Activated CD8-positive, alpha-beta memory T cell treated with anti-CD3 and anti-CD28 coated beads, Interleukin-2, amount 10 ng/mL, durations not matched to agents 7 days and 5 days (primary cell): ENCODE results near the gene TMEM244. TPM values are rescaled to one million over a fixed set of nuclear protein-coding genes. Genes with fewer than 3 reads are reported as not detected.

ENCODE experiments used
- ATAC-seq: fragments of 150-1000 bp; cut with Tn5 transposase; one replicate; pipeline ENCODE4 v1.10.0; 2021; ENCODE audit warnings: moderate library complexity
- CTCF ChIA-PET: fragments of 350-600 bp; sonication (Branson Sonifier 250); formaldehyde crosslinking; loops from one replicate; lab custom pipeline; 2021; ENCODE audit warnings: antibody characterized with exemption; lab: Charles Lee
- DNase-seq: peaks from one replicate; pipeline ENCODE4 v3.0.0-alpha.2; 2020
- H3K27ac Mint-ChIP-seq: one replicate; pipeline ENCODE4 v1.8.0; 2021; ENCODE audit warnings: mild to moderate bottlenecking, mixed read lengths
- H3K27me3 Mint-ChIP-seq: one replicate; pipeline ENCODE4 v1.8.0; 2021; ENCODE audit warnings: mixed read lengths
- H3K36me3 Mint-ChIP-seq: one replicate; pipeline ENCODE4 v1.8.0; 2021; ENCODE audit warnings: mild to moderate bottlenecking, mixed read lengths
- H3K4me1 Mint-ChIP-seq: one replicate; pipeline ENCODE4 v1.8.0; 2021; ENCODE audit warnings: mixed read lengths
- H3K4me3 Mint-ChIP-seq: one replicate; pipeline ENCODE4 v1.8.0; 2021; ENCODE audit warnings: mild to moderate bottlenecking, moderate library complexity, mixed read lengths
- H3K9me3 Mint-ChIP-seq: one replicate; pipeline ENCODE4 v1.8.0; 2022; ENCODE audit warnings: low read depth, mixed read lengths
- total RNA-seq, 2 experiments: library from RNA; stranded (reverse); gene quantifications; one replicate each; pipeline ENCODE4 v1.2.3, GENCODE V29; 2021

Gene TMEM244
- under 1 TPM; 0.73 to 0.99 TPM for total RNA-seq

GRCh38 chr6:129860908-129861665 is at the start of gene TMEM244:
Gene TMEM244, minus strand, starts transcription at chr6:129861315. Its CDS starts 127 bp downstream, at chr6:129861188.
- ATAC-seq = peak; percentile 86
- H3K36me3 Mint-ChIP-seq = peaks cover 4% of the 10 kb centered on the region
- H3K4me3 Mint-ChIP-seq = peak within 1 kb of the TSS; percentile 74
- H3K27me3 Mint-ChIP-seq = no peaks in the 10 kb centered on the region
- H3K27ac Mint-ChIP-seq = peak within 1 kb of the TSS; percentile 88
- peak; percentile 46 for DNase-seq
- peaks cover 20% of the 10 kb centered on the region for H3K4me1 Mint-ChIP-seq
- H3K9me3 Mint-ChIP-seq = no peaks in the 10 kb centered on the region
- CTCF ChIA-PET = interaction anchor here (0.9 to 2.2 kb wide), 5 partner anchors 28 to 282 kb away, joined by 3 to 5 read pairs (median 3); no protein-coding TSS in a partner anchor

- H3K27me3 Mint-ChIP-seq = no peaks in the 10 kb centered on the region
- peaks cover 24% of the 10 kb centered on the region for H3K4me1 Mint-ChIP-seq
- ATAC-seq (peak; percentile 39), DNase-seq (no peak)
- CTCF ChIA-PET = interaction anchor here (1.2 kb wide), 1 partner anchor 10 kb away, joined by 3 read pairs; no protein-coding TSS in a partner anchor
- no peak overlapping the region for H3K27ac Mint-ChIP-seq
- no peak overlapping the region for H3K4me3 Mint-ChIP-seq
- peaks cover 1% of the 10 kb centered on the region for H3K36me3 Mint-ChIP-seq
- H3K9me3 Mint-ChIP-seq = no peaks in the 10 kb centered on the region
Observed at GRCh38 chr6:129908858-129909257, 47.7 kb upstream of the TMEM244 start.

GRCh38 chr6:129908356-129908755 is 47.2 kb upstream of the TMEM244 start:
- no peak overlapping the region for H3K27ac Mint-ChIP-seq
- H3K9me3 Mint-ChIP-seq = no peaks in the 10 kb centered on the region
- ATAC-seq (no peak), DNase-seq (no peak)
- peaks cover 1% of the 10 kb centered on the region for H3K36me3 Mint-ChIP-seq
- CTCF ChIA-PET = interaction anchor here (1.2 to 1.5 kb wide), 2 partner anchors 11 to 113 kb away, joined by 3 to 4 read pairs; no protein-coding TSS in a partner anchor
- H3K4me1 Mint-ChIP-seq = peaks cover 24% of the 10 kb centered on the region
- H3K4me3 Mint-ChIP-seq = no peak overlapping the region
- H3K27me3 Mint-ChIP-seq = no peaks in the 10 kb centered on the region

- DNase-seq (no peak), ATAC-seq (peak; percentile 36)
- H3K27ac Mint-ChIP-seq = peak overlapping the region; percentile 34
- no peaks in the 10 kb centered on the region for H3K27me3 Mint-ChIP-seq
- H3K9me3 Mint-ChIP-seq = no peaks in the 10 kb centered on the region
- peaks cover 30% of the 10 kb centered on the region for H3K4me1 Mint-ChIP-seq
- CTCF ChIA-PET = no interaction called here
- peaks cover 3% of the 10 kb centered on the region for H3K36me3 Mint-ChIP-seq
- H3K4me3 Mint-ChIP-seq = no peak overlapping the region
Observed at GRCh38 chr6:129906515-129907077, 45.5 kb upstream of the TMEM244 start.

GRCh38 chr6:129903082-129903481 is 42.0 kb upstream of the TMEM244 start:
- no peak overlapping the region for H3K27ac Mint-ChIP-seq

GRCh38 chr6:129902681-129903080 is 41.6 kb upstream of the TMEM244 start:
- no peak overlapping the region for H3K27ac Mint-ChIP-seq
- no peaks in the 10 kb centered on the region for H3K9me3 Mint-ChIP-seq
- ATAC-seq (no peak), DNase-seq (no peak)
- peaks cover 2% of the 10 kb centered on the region for H3K27me3 Mint-ChIP-seq
- H3K4me1 Mint-ChIP-seq = peaks cover 19% of the 10 kb centered on the region
- no peak overlapping the region for H3K4me3 Mint-ChIP-seq
- CTCF ChIA-PET = no interaction called here
- peaks cover 3% of the 10 kb centered on the region for H3K36me3 Mint-ChIP-seq

More at GRCh38 chr6:129903082-129903481, 42.0 kb upstream of the TMEM244 start:
- H3K9me3 Mint-ChIP-seq = no peaks in the 10 kb centered on the region
- DNase-seq (no peak), ATAC-seq (no peak)
- H3K4me1 Mint-ChIP-seq = peaks cover 19% of the 10 kb centered on the region
- H3K4me3 Mint-ChIP-seq = no peak overlapping the region
- CTCF ChIA-PET = no interaction called here
- peaks cover 3% of the 10 kb centered on the region for H3K36me3 Mint-ChIP-seq
- H3K27me3 Mint-ChIP-seq = peaks cover 2% of the 10 kb centered on the region

- Mint-ChIP-seq H3K36me3 (peaks cover 3% of the 10 kb centered on the region), H3K27me3 (peaks cover 5% of the 10 kb centered on the region), H3K9me3 (no peaks in the 10 kb centered on the region), H3K27ac (no peak overlapping the region), H3K4me3 (no peak overlapping the region), H3K4me1 (peaks cover 11% of the 10 kb centered on the region)
- no peak for ATAC-seq
- DNase-seq = no peak
- CTCF ChIA-PET = no interaction called here
Observed at GRCh38 chr6:129901910-129902309, 40.8 kb upstream of the TMEM244 start.

- ATAC-seq (no peak), DNase-seq (no peak)
- Mint-ChIP-seq H3K9me3 (no peaks in the 10 kb centered on the region), H3K4me3 (no peak overlapping the region), H3K4me1 (peaks cover 1% of the 10 kb centered on the region), H3K36me3 (no peaks in the 10 kb centered on the region), H3K27me3 (peaks cover 5% of the 10 kb centered on the region), H3K27ac (no peak overlapping the region)
- CTCF ChIA-PET = interaction anchor here (0.9 to 3.5 kb wide), 2 partner anchors 7 to 126 kb away, joined by 3 to 16 read pairs; no protein-coding TSS in a partner anchor
Observed at GRCh38 chr6:129895692-129896091, 34.6 kb upstream of the TMEM244 start.

GRCh38 chr6:129894921-129895320 is 33.8 kb upstream of the TMEM244 start:
- no peak overlapping the region for H3K4me3 Mint-ChIP-seq
- H3K9me3 Mint-ChIP-seq = no peaks in the 10 kb centered on the region
- H3K27me3 Mint-ChIP-seq = peaks cover 3% of the 10 kb centered on the region
- CTCF ChIA-PET = interaction anchor here (3.5 kb wide), 1 partner anchor 127 kb away, joined by 16 read pairs; no protein-coding TSS in a partner anchor
- peaks cover 8% of the 10 kb centered on the region for H3K4me1 Mint-ChIP-seq
- DNase-seq (no peak), ATAC-seq (no peak)
- no peaks in the 10 kb centered on the region for H3K36me3 Mint-ChIP-seq
- H3K27ac Mint-ChIP-seq = no peak overlapping the region

- CTCF ChIA-PET = interaction anchor here (0.7 to 3.5 kb wide), 3 partner anchors 40 to 128 kb away, joined by 3 to 16 read pairs (median 3); no protein-coding TSS in a partner anchor
- no peaks in the 10 kb centered on the region for H3K36me3 Mint-ChIP-seq
- H3K9me3 Mint-ChIP-seq = no peaks in the 10 kb centered on the region
- H3K27ac Mint-ChIP-seq = no peak overlapping the region
- peaks cover 3% of the 10 kb centered on the region for H3K27me3 Mint-ChIP-seq
- ATAC-seq (peak; percentile 42), DNase-seq (no peak)
- H3K4me3 Mint-ChIP-seq = no peak overlapping the region
- peaks cover 8% of the 10 kb centered on the region for H3K4me1 Mint-ChIP-seq
Observed at GRCh38 chr6:129893640-129894039, 32.5 kb upstream of the TMEM244 start.

- no peaks in the 10 kb centered on the region for H3K9me3 Mint-ChIP-seq
- no peaks in the 10 kb centered on the region for H3K36me3 Mint-ChIP-seq
- CTCF ChIA-PET = interaction anchor here (0.6 to 1.6 kb wide), 2 partner anchors 115 to 161 kb away, joined by 3 read pairs; no protein-coding TSS in a partner anchor
- H3K4me3 Mint-ChIP-seq = no peak overlapping the region
- ATAC-seq = peak; percentile 51
- H3K4me1 Mint-ChIP-seq = peaks cover 8% of the 10 kb centered on the region
- H3K27ac Mint-ChIP-seq = no peak overlapping the region
- no peaks in the 10 kb centered on the region for H3K27me3 Mint-ChIP-seq
- DNase-seq = no peak
Observed at GRCh38 chr6:129890701-129891100, 29.6 kb upstream of the TMEM244 start.

GRCh38 chr6:129890164-129890563 is 29.0 kb upstream of the TMEM244 start:
- H3K4me3 Mint-ChIP-seq = no peak overlapping the region
- ATAC-seq (peak; percentile 36), DNase-seq (no peak)

GRCh38 chr6:129889580-129889979 is 28.5 kb upstream of the TMEM244 start:
- no peak overlapping the region for H3K27ac Mint-ChIP-seq
- ATAC-seq (no peak), DNase-seq (no peak)
- no peaks in the 10 kb centered on the region for H3K36me3 Mint-ChIP-seq
- H3K4me3 Mint-ChIP-seq = no peak overlapping the region
- H3K27me3 Mint-ChIP-seq = no peaks in the 10 kb centered on the region
- CTCF ChIA-PET = interaction anchor here (0.6 to 1.6 kb wide), 5 partner anchors 10 to 132 kb away, joined by 3 to 7 read pairs (median 3); partner anchors contain the start of gene TMEM244
- H3K4me1 Mint-ChIP-seq = peaks cover 8% of the 10 kb centered on the region
- no peaks in the 10 kb centered on the region for H3K9me3 Mint-ChIP-seq

More at GRCh38 chr6:129890164-129890563, 29.0 kb upstream of the TMEM244 start:
- Mint-ChIP-seq H3K9me3 (no peaks in the 10 kb centered on the region), H3K4me1 (peaks cover 8% of the 10 kb centered on the region), H3K27me3 (no peaks in the 10 kb centered on the region), H3K27ac (no peak overlapping the region), H3K36me3 (no peaks in the 10 kb centered on the region)
- CTCF ChIA-PET = interaction anchor here (0.6 to 1.6 kb wide), 5 partner anchors 10 to 131 kb away, joined by 3 to 7 read pairs (median 3); partner anchors contain the start of gene TMEM244
